Measurements from ENCODE around the gene PLOD2. TPM values are rescaled to one million over a fixed set of nuclear protein-coding genes. Genes with fewer than 3 reads are reported as not detected.

PLOD2 gene
- total and polyA plus RNA-seq, 9 of the 15 experiments (the other 6 are each of a cell fraction or from before 2014, with no cell fraction given), result 0.18 to 1.5 (median 0.58) TPM

- Histone ChIP-seq H3K9ac (ENCODE audit: insufficient read depth in 1 of 2, low read depth in 2 of 2, low read length in 2 of 2) (no peak overlapping the region), H3K27ac (ENCODE audit: extremely low read depth, low read depth, low read length) (no peak overlapping the region), H3K36me3 (ENCODE audit: control insufficient read depth, insufficient read depth, low read length) (no peaks in the 10 kb centered on the region), H4K20me1 (replicated peaks; ENCODE audit: control insufficient read depth, insufficient read depth, low read length) (no peaks in the 10 kb centered on the region), H2AFZ (ENCODE audit: low read depth, low read length) (no peak overlapping the region), H3K9me3 (replicated peaks; ENCODE audit: control insufficient read depth, insufficient read depth, low read depth, low read length) (no peaks in the 10 kb centered on the region), H3K4me1 (replicated peaks in 1 of 2; ENCODE audit: control insufficient read depth in 2 of 2, insufficient read depth in 2 of 2, low read length in 2 of 2) (no peaks in the 10 kb centered on the region), H3K27me3 (ENCODE audit: control insufficient read depth in 2 of 2, insufficient read depth in 2 of 2, low read length in 2 of 2) (no peaks in the 10 kb centered on the region), H3K79me2 (ENCODE audit: control insufficient read depth, insufficient read depth, low read length) (no peaks in the 10 kb centered on the region), H3K4me3 (no peak overlapping the region), H3K9me1 (ENCODE audit: control insufficient read depth, insufficient read depth, low read length) (no peaks in the 10 kb centered on the region), H3K4me2 (ENCODE audit: insufficient read depth, low read length) (no peak overlapping the region)
- intact Hi-C loops (cut with micrococcal nuclease), result no loop called here
- ChIA-PET CTCF (ENCODE audit: low intra/inter-chr PET ratio) (no interaction called here), POLR2A (no interaction called here)
- in situ Hi-C loops (cut with MboI), result no loop called here
- no TSS peak for BruUV-seq (replicated peaks)
- DNase-seq (ENCODE audit: extremely low read depth in 1 of 4, low spot score in 3 of 4) (no peak), ATAC-seq (no peak), FAIRE-seq (no peak)
- WGBS (ENCODE audit: insufficient coverage, low coverage, missing lambda C conversion rate), result 0% methylated on average over 2 of the region's 2 CpGs
- TF ChIP-seq ZNF512 (tag; IDR thresholded peaks at IDR 0.05), result no peak
- TF ChIP-seq ATF2 (CRISPR knock-in tag; IDR thresholded peaks at IDR 0.05), result no peak
- no peak for TF ChIP-seq HIVEP1 (CRISPR knock-in tag; IDR thresholded peaks at IDR 0.05)
- no peak for TF ChIP-seq MAFG (tag; conservative IDR thresholded peaks at IDR 0.05)
- TF ChIP-seq ZNF764 (CRISPR knock-in tag; IDR thresholded peaks at IDR 0.05; ENCODE audit: low read depth), result no peak
- no peak for TF ChIP-seq ZKSCAN8 (CRISPR knock-in tag; IDR thresholded peaks at IDR 0.05)
- TF ChIP-seq SP1 (CRISPR knock-in tag; IDR thresholded peaks at IDR 0.05), result no peak
- TF ChIP-seq ELK3 (CRISPR knock-in tag; IDR thresholded peaks at IDR 0.05), result no peak
- TF ChIP-seq RBBP5 (IDR thresholded peaks at IDR 0.05; ENCODE audit: borderline replicate concordance, insufficient read depth, low read length, poor library complexity, severe bottlenecking), result no peak
- TF ChIP-seq ZBTB33 (CRISPR knock-in tag; IDR thresholded peaks at IDR 0.05), result no peak
- TF ChIP-seq SREBF1 (IDR thresholded peaks at IDR 0.05; ENCODE audit: borderline replicate concordance, low read depth, low read length), result no peak
- TF ChIP-seq NR2C1 (IDR thresholded peaks at IDR 0.05), result no peak
- no peak for TF ChIP-seq NR2C1 (tag; IDR thresholded peaks at IDR 0.05)
- no peak for TF ChIP-seq LEF1 (IDR thresholded peaks at IDR 0.05)
- no peak for TF ChIP-seq CLOCK (CRISPR knock-in tag; IDR thresholded peaks at IDR 0.05; ENCODE audit: borderline replicate concordance)
- TF ChIP-seq GATAD2A (IDR thresholded peaks at IDR 0.05), result no peak
These were observed 59.4 kb downstream of the PLOD2 start for GRCh38 chr3:146101538-146101937.
